Kidney (tissue), 14 donors: ENCODE measurements around the gene FYB1. TPM values are rescaled to one million over a fixed set of nuclear protein-coding genes. Genes with fewer than 3 reads are reported as not detected.

Source experiments
- DNase-seq, 5 donors: peaks; one replicate each; pipeline ENCODE4 v3.0.0-alpha.2; 2013 to 2020
- FAIRE-seq: peaks from 2 replicates; lab custom pipeline; 2012; peaks lifted over from hg19 to GRCh38; lab: Jason Lieb, UNC
- H3K27ac ChIP-seq, 2 donors: one replicate each; pipeline ENCODE4 v1.7.0; 2013; ENCODE audit warnings: low read depth in 2 of 2, low read length in 2 of 2, inconsistent platforms in 1 of 2
- H3K27me3 ChIP-seq: one replicate; pipeline ENCODE4 v1.7.1; 2013; ENCODE audit warnings: low read length, inconsistent platforms; ENCODE audit not compliant: control insufficient read depth, insufficient read depth
- H3K36me3 ChIP-seq, 3 donors: one replicate each; pipeline versions ENCODE4 v1.7.0 to v1.7.1; 2013; ENCODE audit warnings: low read length in 3 of 3, control low read depth in 1 of 3, inconsistent platforms in 1 of 3; ENCODE audit not compliant: insufficient read depth in 3 of 3, control insufficient read depth in 2 of 3
- H3K4me1 ChIP-seq, 3 donors: one replicate each; pipeline versions ENCODE4 v1.7.0 to v1.7.1; 2013; ENCODE audit warnings: low read length in 3 of 3, inconsistent platforms in 1 of 3, low read depth in 1 of 3; ENCODE audit not compliant: control insufficient read depth in 2 of 3, insufficient read depth in 2 of 3
- H3K4me3 ChIP-seq, 3 donors: one replicate each; pipeline versions ENCODE4 v1.7.0 to v1.8.1; 2013; ENCODE audit warnings: low read length in 3 of 3, control low read depth in 1 of 3, inconsistent platforms in 1 of 3
- H3K9ac ChIP-seq, 3 donors: one replicate each; pipeline versions ENCODE4 v1.7.0 to v1.7.1; 2013; ENCODE audit warnings: low read length in 3 of 3, control low read depth in 1 of 3, inconsistent platforms in 1 of 3
- H3K9me3 ChIP-seq, 3 donors: one replicate each; pipeline versions ENCODE4 v1.7.0 to v1.7.1; 2013; ENCODE audit warnings: low read length in 3 of 3, control low read depth in 1 of 3, inconsistent platforms in 1 of 3; ENCODE audit not compliant: control insufficient read depth in 2 of 3, insufficient read depth in 1 of 3
- intact Hi-C: fragments of 100-400 bp; cut with DNase I; formaldehyde crosslinking; loops from one replicate; pipeline ENCODE4 v1.11.1; 2022
- polyA plus RNA-seq: library from polyadenylated mRNA; stranded (reverse); fragments of 350-450 nt; fragmentation: Illumina TruSeq; extraction: RNeasy Lipid Tissue Mini Kit (QIAGEN cat#74804); gene quantifications from one replicate; pipeline ENCODE4 v1.2.3, GENCODE V29; 2014; ENCODE audit warnings: low read depth, low replicate concordance; ENCODE audit not compliant: insufficient read depth
- total RNA-seq: library from RNA; stranded (reverse); fragmentation: NEBNext Ultra II Directional; extraction: Animal tissue kit (Norgen Biotek cat#: 25700); gene quantifications from one replicate; pipeline ENCODE4 v1.2.1, GENCODE V29; 2021
- TF ChIP-seq, protein P1 (sequence below): IDR thresholded peaks from 3 replicates; pipeline ENCODE4 v1.5.1; 2012; ENCODE audit warnings: mild to moderate bottlenecking, moderate library complexity, borderline replicate concordance; ENCODE audit not compliant: insufficient read depth; ENCODE audit errors: extremely low read depth
- donor health status: control.
- donor health status: control.
- donor health status: control.
- donor health status: control.
- donor health status: control.
- donor health status: DM: yes; HTN: yes; CAD: no.
- donor health status: Normal renal cell carcinoma (clear cell type).

FYB1 gene
- total and polyA plus RNA-seq, 2 donors from 2014 or later: 2.3 to 53.7 TPM

DNA sequence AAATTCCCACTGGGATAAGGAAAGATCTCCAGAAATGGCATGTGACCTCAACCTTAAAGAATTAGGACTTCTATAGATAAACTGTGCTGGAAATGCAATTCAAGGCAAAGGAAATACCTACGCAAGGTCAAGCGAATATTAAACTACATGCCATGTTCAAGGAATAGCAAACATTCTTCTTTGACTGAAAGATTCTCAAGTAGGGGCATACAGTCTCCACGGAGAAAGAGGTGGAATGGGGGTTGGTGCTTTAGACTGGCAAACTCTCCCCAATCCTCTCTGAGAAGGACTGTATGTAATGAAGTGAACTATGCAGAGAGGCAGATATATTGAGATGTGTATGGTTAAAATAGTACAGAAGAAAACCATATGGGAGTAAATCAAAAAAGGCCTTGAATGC, 151.3 kb downstream of the FYB1 start:
- peaks cover 0 to 13% (median 3%) of the 10 kb centered on the region in 3 donors for H3K4me1 ChIP-seq
- TF ChIP-seq, protein P1, sequence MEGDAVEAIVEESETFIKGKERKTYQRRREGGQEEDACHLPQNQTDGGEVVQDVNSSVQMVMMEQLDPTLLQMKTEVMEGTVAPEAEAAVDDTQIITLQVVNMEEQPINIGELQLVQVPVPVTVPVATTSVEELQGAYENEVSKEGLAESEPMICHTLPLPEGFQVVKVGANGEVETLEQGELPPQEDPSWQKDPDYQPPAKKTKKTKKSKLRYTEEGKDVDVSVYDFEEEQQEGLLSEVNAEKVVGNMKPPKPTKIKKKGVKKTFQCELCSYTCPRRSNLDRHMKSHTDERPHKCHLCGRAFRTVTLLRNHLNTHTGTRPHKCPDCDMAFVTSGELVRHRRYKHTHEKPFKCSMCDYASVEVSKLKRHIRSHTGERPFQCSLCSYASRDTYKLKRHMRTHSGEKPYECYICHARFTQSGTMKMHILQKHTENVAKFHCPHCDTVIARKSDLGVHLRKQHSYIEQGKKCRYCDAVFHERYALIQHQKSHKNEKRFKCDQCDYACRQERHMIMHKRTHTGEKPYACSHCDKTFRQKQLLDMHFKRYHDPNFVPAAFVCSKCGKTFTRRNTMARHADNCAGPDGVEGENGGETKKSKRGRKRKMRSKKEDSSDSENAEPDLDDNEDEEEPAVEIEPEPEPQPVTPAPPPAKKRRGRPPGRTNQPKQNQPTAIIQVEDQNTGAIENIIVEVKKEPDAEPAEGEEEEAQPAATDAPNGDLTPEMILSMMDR: no peak
- no peak for DNase-seq
- no peak overlapping the region for H3K4me3 ChIP-seq
- H3K36me3 ChIP-seq: peaks cover 0 to 9% (median 6%) of the 10 kb centered on the region in 3 donors
- H3K27ac ChIP-seq: no peak overlapping the region
- FAIRE-seq: no peak
- no peaks in the 10 kb centered on the region for H3K27me3 ChIP-seq
- no peak overlapping the region for H3K9ac ChIP-seq
- peaks cover 0 to 7% (median 0%) of the 10 kb centered on the region in 3 donors for H3K9me3 ChIP-seq
- intact Hi-C loops: no loop called here

DNA sequence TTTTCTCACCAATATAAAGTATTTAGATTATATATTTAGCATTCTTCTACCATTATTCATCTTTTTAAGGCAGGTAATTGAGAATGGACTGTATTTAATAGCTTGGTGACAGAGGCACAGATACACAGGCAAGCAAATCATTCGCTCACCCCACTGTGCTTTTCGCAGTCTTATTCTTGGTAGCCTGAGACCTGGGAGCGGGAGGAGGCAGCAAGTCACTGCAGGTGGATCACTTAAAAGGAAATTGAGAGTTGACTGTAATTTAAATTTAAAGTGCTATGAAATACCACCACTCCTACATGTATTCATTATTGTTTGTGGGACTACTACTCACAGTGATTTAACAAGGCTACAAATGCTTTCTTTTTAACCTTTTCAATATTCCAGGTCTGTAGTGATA, 154.9 kb downstream of the FYB1 start:
- Histone ChIP-seq H3K27ac (no peak overlapping the region), H3K36me3 (peaks cover 0 to 9% (median 6%) of the 10 kb centered on the region in 3 donors), H3K4me1 (peaks cover 0 to 17% (median 0%) of the 10 kb centered on the region in 3 donors), H3K27me3 (no peaks in the 10 kb centered on the region), H3K9ac (no peak overlapping the region), H3K9me3 (peaks cover 0 to 7% (median 0%) of the 10 kb centered on the region in 3 donors), H3K4me3 (no peak overlapping the region)
- DNase-seq: no peak
- no peak for FAIRE-seq
- intact Hi-C loops: no loop called here
- TF ChIP-seq, protein P1: no peak

DNA sequence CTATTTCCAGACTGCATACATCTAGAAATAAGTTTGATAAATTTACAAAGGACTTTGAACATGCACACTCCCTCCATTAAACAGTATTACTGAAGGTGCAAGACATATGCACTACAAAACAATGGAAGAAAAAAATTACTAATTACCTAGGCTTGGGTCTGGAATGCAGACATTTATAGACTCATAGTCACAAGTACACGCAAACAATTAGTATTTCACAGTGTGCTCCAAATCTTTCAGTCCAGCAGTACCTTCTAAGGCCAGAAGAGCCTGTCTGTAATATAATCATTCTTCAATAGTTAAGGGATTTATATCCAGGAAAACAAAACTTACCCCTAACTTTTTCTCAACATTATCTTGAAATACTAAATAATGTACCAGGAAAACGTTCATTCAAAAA, 156.3 kb downstream of the FYB1 start:
- Histone ChIP-seq H3K4me1 (peaks cover 0 to 17% (median 0%) of the 10 kb centered on the region in 3 donors), H3K4me3 (no peak overlapping the region), H3K9ac (no peak overlapping the region), H3K27me3 (no peaks in the 10 kb centered on the region), H3K27ac (no peak overlapping the region), H3K36me3 (peaks cover 0 to 9% (median 6%) of the 10 kb centered on the region in 3 donors), H3K9me3 (peaks cover 0 to 7% (median 0%) of the 10 kb centered on the region in 3 donors)
- FAIRE-seq (no peak), DNase-seq (no peak)
- TF ChIP-seq, protein P1: no peak
- intact Hi-C loops: no loop called here

DNA sequence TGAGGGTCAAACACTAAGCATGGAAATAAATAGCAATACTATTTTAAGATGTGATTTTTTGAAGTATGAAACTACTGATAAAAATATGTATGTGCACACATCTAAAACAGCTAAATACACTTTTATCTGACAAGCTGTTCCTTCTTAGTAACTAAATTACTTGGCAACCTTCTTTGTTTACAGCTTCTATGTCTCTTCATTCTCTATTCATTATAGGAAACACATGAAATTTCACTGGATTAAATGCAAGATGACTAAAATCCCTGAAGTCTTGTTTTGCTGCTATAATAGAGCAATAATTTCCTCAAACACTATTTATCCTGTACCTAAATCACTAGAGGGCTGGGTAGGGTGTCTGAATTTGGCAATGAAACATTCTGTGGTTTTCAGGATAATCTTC, 156.8 kb downstream of the FYB1 start:
- peaks cover 0 to 9% (median 6%) of the 10 kb centered on the region in 3 donors for H3K36me3 ChIP-seq
- intact Hi-C loops: no loop called here
- H3K27me3 ChIP-seq: no peaks in the 10 kb centered on the region
- DNase-seq (no peak), FAIRE-seq (no peak)
- no peak overlapping the region for H3K9ac ChIP-seq
- no peak overlapping the region for H3K27ac ChIP-seq
- TF ChIP-seq, protein P1: no peak
- peaks cover 0 to 7% (median 0%) of the 10 kb centered on the region in 3 donors for H3K9me3 ChIP-seq
- H3K4me3 ChIP-seq: no peak overlapping the region
- peaks cover 0 to 17% (median 0%) of the 10 kb centered on the region in 3 donors for H3K4me1 ChIP-seq
